Memory B cell (primary cell): Measurements from ENCODE around the gene ALKBH1.

Source experiments
- ATAC-seq: fragments of 150-1000 bp; cut with Tn5 transposase; 2 replicates; pipeline ENCODE4 v1.10.0; 2021; ENCODE audit warnings: low read depth, mild to moderate bottlenecking, moderate library complexity
- DNase-seq, 2 donors: peaks; one replicate each; pipeline ENCODE4 v3.0.0; 2022; ENCODE audit warnings: low spot score in 2 of 2
- H3K27ac Mint-ChIP-seq: one replicate; pipeline ENCODE4 v1.8.0; 2022; ENCODE audit warnings: mild to moderate bottlenecking, moderate library complexity, mixed read lengths
- H3K27me3 Mint-ChIP-seq: one replicate; pipeline ENCODE4 v1.8.0; 2022; ENCODE audit warnings: mixed read lengths
- H3K36me3 Mint-ChIP-seq: one replicate; pipeline ENCODE4 v1.8.0; 2022; ENCODE audit warnings: mild to moderate bottlenecking, mixed read lengths
- H3K4me1 Mint-ChIP-seq: one replicate; pipeline ENCODE4 v1.8.0; 2022; ENCODE audit warnings: mixed read lengths
- H3K4me3 Mint-ChIP-seq: one replicate; pipeline ENCODE4 v1.8.0; 2022; ENCODE audit warnings: mild to moderate bottlenecking, moderate library complexity, mixed read lengths
- H3K9me3 Mint-ChIP-seq: one replicate; pipeline ENCODE4 v1.8.0; 2022; ENCODE audit warnings: mixed read lengths

Gene ALKBH1

DNA sequence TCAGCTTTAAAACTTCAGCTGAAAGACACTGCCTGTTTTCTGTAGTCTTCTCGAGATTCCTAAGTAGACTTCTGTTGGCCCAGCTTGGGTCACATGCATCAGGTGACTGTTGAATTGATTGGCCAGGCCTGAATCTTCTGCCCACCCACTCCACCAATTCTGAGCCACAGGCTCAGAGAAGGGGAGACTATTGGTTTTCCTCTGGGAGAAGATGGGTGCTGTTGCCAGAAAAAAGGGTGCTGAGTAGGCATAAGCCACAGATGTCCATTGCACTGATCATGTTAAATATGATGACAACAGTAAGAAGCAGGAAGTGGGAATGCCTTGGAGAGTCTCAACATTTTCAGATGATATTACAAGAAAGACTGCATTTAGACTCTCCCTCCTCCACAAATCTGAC is 84.6 kb downstream of the ALKBH1 start:
- Mint-ChIP-seq H3K4me3 (no peak overlapping the region), H3K27ac (no peak overlapping the region), H3K9me3 (no peaks in the 10 kb centered on the region)

More for the DNA sequence above, 84.6 kb downstream of the ALKBH1 start:
- no peaks in the 10 kb centered on the region for H3K27me3 Mint-ChIP-seq
- no peaks in the 10 kb centered on the region for H3K4me1 Mint-ChIP-seq
- ATAC-seq, result no peak
- no peak for DNase-seq
- no peaks in the 10 kb centered on the region for H3K36me3 Mint-ChIP-seq
